GM23338 (cell line): ENCODE measurements around the gene PTH2. TPM values are rescaled to one million over a fixed set of nuclear protein-coding genes. Genes with fewer than 3 reads are reported as not detected.

Experiments
- ATAC-seq: fragments of 200-7000 bp; cut with Tn5 transposase; 3 replicates; pipeline ENCODE4 v1.9.1; 2020
- DNase-seq: peaks from one replicate; pipeline ENCODE4 v3.0.0-alpha.2; 2015; ENCODE audit warnings: low spot score
- H2AFZ ChIP-seq: fragments of 200-600 bp; sonication (generic); 2 replicates; pipeline ENCODE4 v1.8.0; 2016; ENCODE audit warnings: antibody characterized with exemption, mild to moderate bottlenecking, moderate library complexity
- H3F3A ChIP-seq: fragments of 200-600 bp; sonication (generic); replicated peaks from 2 replicates; pipeline ENCODE4 v1.8.0; 2017; ENCODE audit warnings: antibody characterized with exemption, mixed run types, low read depth
- H3K27ac ChIP-seq: fragments of 200-600 bp; sonication (generic); 2 replicates; pipeline ENCODE4 v1.6.1; 2016; ENCODE audit warnings: low read depth
- H3K27me3 ChIP-seq: fragments of 200-600 bp; sonication (generic); 2 replicates; pipeline ENCODE4 v1.8.0; 2016; ENCODE audit warnings: mild to moderate bottlenecking, mixed run types, moderate library complexity; ENCODE audit not compliant: insufficient read depth
- H3K36me3 ChIP-seq: fragments of 200-600 bp; sonication (generic); 2 replicates; pipeline ENCODE4 v1.8.0; 2016; ENCODE audit warnings: mild to moderate bottlenecking; ENCODE audit not compliant: insufficient read depth
- H3K4me1 ChIP-seq: fragments of 200-600 bp; sonication (generic); 2 replicates; pipeline ENCODE4 v1.8.0; 2016; ENCODE audit warnings: mild to moderate bottlenecking, moderate library complexity; ENCODE audit not compliant: insufficient read depth
- H3K4me2 ChIP-seq: fragments of 200-600 bp; sonication (generic); 2 replicates; pipeline ENCODE4 v1.7.1; 2017; ENCODE audit warnings: mixed run types
- H3K4me3 ChIP-seq: fragments of 200-600 bp; sonication (generic); 2 replicates; pipeline ENCODE4 v1.6.1; 2016; ENCODE audit warnings: mixed run types
- H3K79me2 ChIP-seq: fragments of 200-600 bp; sonication (generic); replicated peaks from 2 replicates; pipeline ENCODE4 v1.8.0; 2017; ENCODE audit warnings: mild to moderate bottlenecking; ENCODE audit not compliant: insufficient read depth
- H3K9me2 ChIP-seq: fragments of 200-600 bp; sonication (generic); 2 replicates; pipeline ENCODE4 v1.8.0; 2017; ENCODE audit not compliant: insufficient read depth
- H4K20me1 ChIP-seq: fragments of 200-600 bp; sonication (generic); replicated peaks from 2 replicates; pipeline ENCODE4 v1.8.0; 2017; ENCODE audit warnings: mild to moderate bottlenecking; ENCODE audit not compliant: insufficient read depth
- H3K27ac Mint-ChIP-seq: 2 replicates; pipeline ENCODE4 v1.8.0; 2020; ENCODE audit warnings: inconsistent platforms, mild to moderate bottlenecking, moderate library complexity, mixed read lengths
- H3K27me3 Mint-ChIP-seq: 3 replicates; pipeline ENCODE4 v1.8.0; 2022; ENCODE audit warnings: low read depth, mild to moderate bottlenecking, moderate library complexity, mixed read lengths, inconsistent platforms; ENCODE audit not compliant: insufficient read depth, poor library complexity
- H3K36me3 Mint-ChIP-seq: 3 replicates; pipeline ENCODE4 v1.8.0; 2021; ENCODE audit warnings: low read depth, mild to moderate bottlenecking, inconsistent platforms, moderate library complexity, mixed read lengths
- H3K4me1 Mint-ChIP-seq: 3 replicates; pipeline ENCODE4 v1.8.0; 2020; ENCODE audit warnings: mild to moderate bottlenecking, inconsistent platforms, mixed read lengths
- H3K4me3 Mint-ChIP-seq: 3 replicates; pipeline ENCODE4 v1.8.0; 2021; ENCODE audit warnings: moderate library complexity, mild to moderate bottlenecking, inconsistent platforms, mixed read lengths
- H3K9me3 Mint-ChIP-seq: 3 replicates; pipeline ENCODE4 v1.8.0; 2020; ENCODE audit warnings: moderate library complexity, mild to moderate bottlenecking, inconsistent platforms, mixed read lengths
- CREB1 ChIP-seq: fragments of 250-450 bp; sonication (Bioruptor Pico); IDR thresholded peaks from 2 replicates; pipeline ENCODE4 v1.5.0; 2020; ENCODE audit warnings: low read depth, mild to moderate bottlenecking, moderate library complexity
- EZH2 ChIP-seq: fragments of 200-600 bp; sonication (generic); IDR thresholded peaks from one replicate; pipeline ENCODE4 v1.8.0; 2017; ENCODE audit warnings: antibody characterized with exemption, mild to moderate bottlenecking, low read depth; ENCODE audit not compliant: unreplicated experiment
- EZH2phosphoT487 ChIP-seq: fragments of 200-600 bp; sonication (generic); IDR thresholded peaks from one replicate; pipeline ENCODE4 v1.8.1; 2018; ENCODE audit warnings: antibody characterized with exemption; ENCODE audit not compliant: unreplicated experiment
- JUNB ChIP-seq: IDR thresholded peaks from one replicate; pipeline ENCODE4 v1.6.1; 2016; ENCODE audit warnings: antibody characterized with exemption; ENCODE audit not compliant: unreplicated experiment
- NANOG ChIP-seq: IDR thresholded peaks from 2 replicates; pipeline ENCODE4 v1.6.1; 2016; ENCODE audit warnings: antibody characterized with exemption, borderline replicate concordance
- POLR2AphosphoS5 ChIP-seq: IDR thresholded peaks from 2 replicates; pipeline ENCODE4 v1.6.1; 2016; ENCODE audit warnings: antibody characterized with exemption, low read depth
- STAT1 ChIP-seq: IDR thresholded peaks from one replicate; pipeline ENCODE4 v1.6.1; 2016; ENCODE audit warnings: antibody characterized with exemption; ENCODE audit not compliant: unreplicated experiment
- ZNF114 ChIP-seq: fragments of 250-450 bp; sonication (Bioruptor Pico); IDR thresholded peaks from 2 replicates; pipeline ENCODE4 v1.5.0; 2020; ENCODE audit warnings: mild to moderate bottlenecking, moderate library complexity
- ZNF331 ChIP-seq: fragments of 250-450 bp; sonication (Bioruptor Pico); IDR thresholded peaks from 2 replicates; pipeline ENCODE4 v1.5.0; 2020; ENCODE audit warnings: low read depth, mild to moderate bottlenecking, moderate library complexity
- polyA plus RNA-seq: library from polyadenylated mRNA; unstranded; fragments of >200 nt; fragmentation: Nextera tagmentation; extraction: Ambion mirVana; gene quantifications from 2 replicates; pipeline ENCODE4 v1.2.1, GENCODE V29; 2016
- total RNA-seq: library from RNA; depleted of rRNA; stranded (reverse); fragments of >200 nt; shearing (Covaris generic); gene quantifications from 2 replicates; pipeline ENCODE4 v1.2.3, GENCODE V29; 2014
- TF ChIP-seq, protein P1 (sequence below): IDR thresholded peaks from one replicate; pipeline ENCODE4 v1.6.1; 2018; ENCODE audit warnings: antibody characterized with exemption; ENCODE audit not compliant: unreplicated experiment
- TF ChIP-seq, protein P2 (sequence below), 2 experiments: fragments of 200-600 bp in 1 of 2; sonication (generic) in 1 of 2; conservative IDR thresholded peaks; 2 replicates each; pipeline versions ENCODE4 v1.5.1 to v1.6.1; 2016 to 2017; ENCODE audit warnings: antibody characterized with exemption in 2 of 2, low read depth in 2 of 2, mild to moderate bottlenecking in 2 of 2, moderate library complexity in 1 of 2
- TF ChIP-seq, protein P3 (sequence below): fragments of 250-450 bp; sonication (Bioruptor Pico); IDR thresholded peaks from 2 replicates; pipeline ENCODE4 v1.5.0; 2020; ENCODE audit warnings: mild to moderate bottlenecking, moderate library complexity
- TF ChIP-seq, protein P4 (sequence below): IDR thresholded peaks from 2 replicates; pipeline ENCODE4 v1.6.1; 2016; ENCODE audit warnings: antibody characterized with exemption

Gene PTH2
- total and polyA plus RNA-seq, 2 experiments from 2014 or later, result 1.6 TPM; not detected in 1

DNA sequence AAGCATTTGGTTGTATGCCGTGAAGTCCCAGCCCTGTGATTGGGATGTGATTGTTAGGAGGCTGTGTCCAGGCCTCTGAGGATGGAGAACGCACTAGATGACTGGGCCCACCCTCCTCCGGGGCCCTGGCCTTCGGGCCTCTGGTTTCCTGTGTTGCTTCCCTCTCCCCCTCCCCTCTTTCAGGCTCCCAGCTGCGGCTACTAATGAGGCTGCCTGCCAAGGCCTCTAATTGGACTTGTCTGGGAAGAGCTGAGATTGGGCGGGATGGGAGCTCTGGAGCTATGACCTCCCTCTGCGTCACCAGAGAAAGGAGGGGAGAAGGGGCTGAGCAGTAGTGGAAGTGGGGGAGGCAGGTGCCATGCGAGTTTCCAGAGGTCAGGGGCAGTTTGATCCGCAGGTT lies 9.9 kb downstream of the PTH2 start:
- Mint-ChIP-seq H3K27ac (0 out of 2 replicates have a peak overlapping the region, but pooled peaks have one; percentile 10), H3K4me3 (no peak overlapping the region), H3K9me3 (no peaks in the 10 kb centered on the region; the same call in 2 of the 3 replicates), H3K4me1 (peaks cover 23% of the 10 kb centered on the region), H3K36me3 (no peaks in the 10 kb centered on the region), H3K27me3 (peaks cover 8% of the 10 kb centered on the region)
- peaks cover 6% of the 10 kb centered on the region for H3K4me1 ChIP-seq
- H2AFZ ChIP-seq, result 0 out of 2 replicates have a peak overlapping the region, but pooled peaks have one; percentile 32
- no peak overlapping the region for H3K27ac ChIP-seq
- no peaks in the 10 kb centered on the region for H3F3A ChIP-seq
- no peaks in the 10 kb centered on the region for H4K20me1 ChIP-seq
- no peaks in the 10 kb centered on the region for H3K79me2 ChIP-seq
- no peaks in the 10 kb centered on the region for H3K9me2 ChIP-seq
- H3K36me3 ChIP-seq, result no peaks in the 10 kb centered on the region
- no peak overlapping the region for H3K4me2 ChIP-seq
- DNase-seq (no peak), ATAC-seq (no peak)
- TF ChIP-seq ZNF331 (CRISPR knock-in tag) (no peak), ZNF114 (CRISPR knock-in tag) (no peak), CREB1 (CRISPR knock-in tag) (no peak), NANOG (no peak), JUNB (no peak), POLR2AphosphoS5 (no peak), EZH2phosphoT487 (no peak), EZH2 (no peak), STAT1 (no peak)
- TF ChIP-seq, protein P1, sequence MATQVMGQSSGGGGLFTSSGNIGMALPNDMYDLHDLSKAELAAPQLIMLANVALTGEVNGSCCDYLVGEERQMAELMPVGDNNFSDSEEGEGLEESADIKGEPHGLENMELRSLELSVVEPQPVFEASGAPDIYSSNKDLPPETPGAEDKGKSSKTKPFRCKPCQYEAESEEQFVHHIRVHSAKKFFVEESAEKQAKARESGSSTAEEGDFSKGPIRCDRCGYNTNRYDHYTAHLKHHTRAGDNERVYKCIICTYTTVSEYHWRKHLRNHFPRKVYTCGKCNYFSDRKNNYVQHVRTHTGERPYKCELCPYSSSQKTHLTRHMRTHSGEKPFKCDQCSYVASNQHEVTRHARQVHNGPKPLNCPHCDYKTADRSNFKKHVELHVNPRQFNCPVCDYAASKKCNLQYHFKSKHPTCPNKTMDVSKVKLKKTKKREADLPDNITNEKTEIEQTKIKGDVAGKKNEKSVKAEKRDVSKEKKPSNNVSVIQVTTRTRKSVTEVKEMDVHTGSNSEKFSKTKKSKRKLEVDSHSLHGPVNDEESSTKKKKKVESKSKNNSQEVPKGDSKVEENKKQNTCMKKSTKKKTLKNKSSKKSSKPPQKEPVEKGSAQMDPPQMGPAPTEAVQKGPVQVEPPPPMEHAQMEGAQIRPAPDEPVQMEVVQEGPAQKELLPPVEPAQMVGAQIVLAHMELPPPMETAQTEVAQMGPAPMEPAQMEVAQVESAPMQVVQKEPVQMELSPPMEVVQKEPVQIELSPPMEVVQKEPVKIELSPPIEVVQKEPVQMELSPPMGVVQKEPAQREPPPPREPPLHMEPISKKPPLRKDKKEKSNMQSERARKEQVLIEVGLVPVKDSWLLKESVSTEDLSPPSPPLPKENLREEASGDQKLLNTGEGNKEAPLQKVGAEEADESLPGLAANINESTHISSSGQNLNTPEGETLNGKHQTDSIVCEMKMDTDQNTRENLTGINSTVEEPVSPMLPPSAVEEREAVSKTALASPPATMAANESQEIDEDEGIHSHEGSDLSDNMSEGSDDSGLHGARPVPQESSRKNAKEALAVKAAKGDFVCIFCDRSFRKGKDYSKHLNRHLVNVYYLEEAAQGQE, result no peak
- TF ChIP-seq, protein P2, sequence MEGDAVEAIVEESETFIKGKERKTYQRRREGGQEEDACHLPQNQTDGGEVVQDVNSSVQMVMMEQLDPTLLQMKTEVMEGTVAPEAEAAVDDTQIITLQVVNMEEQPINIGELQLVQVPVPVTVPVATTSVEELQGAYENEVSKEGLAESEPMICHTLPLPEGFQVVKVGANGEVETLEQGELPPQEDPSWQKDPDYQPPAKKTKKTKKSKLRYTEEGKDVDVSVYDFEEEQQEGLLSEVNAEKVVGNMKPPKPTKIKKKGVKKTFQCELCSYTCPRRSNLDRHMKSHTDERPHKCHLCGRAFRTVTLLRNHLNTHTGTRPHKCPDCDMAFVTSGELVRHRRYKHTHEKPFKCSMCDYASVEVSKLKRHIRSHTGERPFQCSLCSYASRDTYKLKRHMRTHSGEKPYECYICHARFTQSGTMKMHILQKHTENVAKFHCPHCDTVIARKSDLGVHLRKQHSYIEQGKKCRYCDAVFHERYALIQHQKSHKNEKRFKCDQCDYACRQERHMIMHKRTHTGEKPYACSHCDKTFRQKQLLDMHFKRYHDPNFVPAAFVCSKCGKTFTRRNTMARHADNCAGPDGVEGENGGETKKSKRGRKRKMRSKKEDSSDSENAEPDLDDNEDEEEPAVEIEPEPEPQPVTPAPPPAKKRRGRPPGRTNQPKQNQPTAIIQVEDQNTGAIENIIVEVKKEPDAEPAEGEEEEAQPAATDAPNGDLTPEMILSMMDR (conservative IDR thresholded peaks at IDR 0.05; ENCODE audit: low read depth in 2 of 2), result no peak
- TF ChIP-seq, protein P3, sequence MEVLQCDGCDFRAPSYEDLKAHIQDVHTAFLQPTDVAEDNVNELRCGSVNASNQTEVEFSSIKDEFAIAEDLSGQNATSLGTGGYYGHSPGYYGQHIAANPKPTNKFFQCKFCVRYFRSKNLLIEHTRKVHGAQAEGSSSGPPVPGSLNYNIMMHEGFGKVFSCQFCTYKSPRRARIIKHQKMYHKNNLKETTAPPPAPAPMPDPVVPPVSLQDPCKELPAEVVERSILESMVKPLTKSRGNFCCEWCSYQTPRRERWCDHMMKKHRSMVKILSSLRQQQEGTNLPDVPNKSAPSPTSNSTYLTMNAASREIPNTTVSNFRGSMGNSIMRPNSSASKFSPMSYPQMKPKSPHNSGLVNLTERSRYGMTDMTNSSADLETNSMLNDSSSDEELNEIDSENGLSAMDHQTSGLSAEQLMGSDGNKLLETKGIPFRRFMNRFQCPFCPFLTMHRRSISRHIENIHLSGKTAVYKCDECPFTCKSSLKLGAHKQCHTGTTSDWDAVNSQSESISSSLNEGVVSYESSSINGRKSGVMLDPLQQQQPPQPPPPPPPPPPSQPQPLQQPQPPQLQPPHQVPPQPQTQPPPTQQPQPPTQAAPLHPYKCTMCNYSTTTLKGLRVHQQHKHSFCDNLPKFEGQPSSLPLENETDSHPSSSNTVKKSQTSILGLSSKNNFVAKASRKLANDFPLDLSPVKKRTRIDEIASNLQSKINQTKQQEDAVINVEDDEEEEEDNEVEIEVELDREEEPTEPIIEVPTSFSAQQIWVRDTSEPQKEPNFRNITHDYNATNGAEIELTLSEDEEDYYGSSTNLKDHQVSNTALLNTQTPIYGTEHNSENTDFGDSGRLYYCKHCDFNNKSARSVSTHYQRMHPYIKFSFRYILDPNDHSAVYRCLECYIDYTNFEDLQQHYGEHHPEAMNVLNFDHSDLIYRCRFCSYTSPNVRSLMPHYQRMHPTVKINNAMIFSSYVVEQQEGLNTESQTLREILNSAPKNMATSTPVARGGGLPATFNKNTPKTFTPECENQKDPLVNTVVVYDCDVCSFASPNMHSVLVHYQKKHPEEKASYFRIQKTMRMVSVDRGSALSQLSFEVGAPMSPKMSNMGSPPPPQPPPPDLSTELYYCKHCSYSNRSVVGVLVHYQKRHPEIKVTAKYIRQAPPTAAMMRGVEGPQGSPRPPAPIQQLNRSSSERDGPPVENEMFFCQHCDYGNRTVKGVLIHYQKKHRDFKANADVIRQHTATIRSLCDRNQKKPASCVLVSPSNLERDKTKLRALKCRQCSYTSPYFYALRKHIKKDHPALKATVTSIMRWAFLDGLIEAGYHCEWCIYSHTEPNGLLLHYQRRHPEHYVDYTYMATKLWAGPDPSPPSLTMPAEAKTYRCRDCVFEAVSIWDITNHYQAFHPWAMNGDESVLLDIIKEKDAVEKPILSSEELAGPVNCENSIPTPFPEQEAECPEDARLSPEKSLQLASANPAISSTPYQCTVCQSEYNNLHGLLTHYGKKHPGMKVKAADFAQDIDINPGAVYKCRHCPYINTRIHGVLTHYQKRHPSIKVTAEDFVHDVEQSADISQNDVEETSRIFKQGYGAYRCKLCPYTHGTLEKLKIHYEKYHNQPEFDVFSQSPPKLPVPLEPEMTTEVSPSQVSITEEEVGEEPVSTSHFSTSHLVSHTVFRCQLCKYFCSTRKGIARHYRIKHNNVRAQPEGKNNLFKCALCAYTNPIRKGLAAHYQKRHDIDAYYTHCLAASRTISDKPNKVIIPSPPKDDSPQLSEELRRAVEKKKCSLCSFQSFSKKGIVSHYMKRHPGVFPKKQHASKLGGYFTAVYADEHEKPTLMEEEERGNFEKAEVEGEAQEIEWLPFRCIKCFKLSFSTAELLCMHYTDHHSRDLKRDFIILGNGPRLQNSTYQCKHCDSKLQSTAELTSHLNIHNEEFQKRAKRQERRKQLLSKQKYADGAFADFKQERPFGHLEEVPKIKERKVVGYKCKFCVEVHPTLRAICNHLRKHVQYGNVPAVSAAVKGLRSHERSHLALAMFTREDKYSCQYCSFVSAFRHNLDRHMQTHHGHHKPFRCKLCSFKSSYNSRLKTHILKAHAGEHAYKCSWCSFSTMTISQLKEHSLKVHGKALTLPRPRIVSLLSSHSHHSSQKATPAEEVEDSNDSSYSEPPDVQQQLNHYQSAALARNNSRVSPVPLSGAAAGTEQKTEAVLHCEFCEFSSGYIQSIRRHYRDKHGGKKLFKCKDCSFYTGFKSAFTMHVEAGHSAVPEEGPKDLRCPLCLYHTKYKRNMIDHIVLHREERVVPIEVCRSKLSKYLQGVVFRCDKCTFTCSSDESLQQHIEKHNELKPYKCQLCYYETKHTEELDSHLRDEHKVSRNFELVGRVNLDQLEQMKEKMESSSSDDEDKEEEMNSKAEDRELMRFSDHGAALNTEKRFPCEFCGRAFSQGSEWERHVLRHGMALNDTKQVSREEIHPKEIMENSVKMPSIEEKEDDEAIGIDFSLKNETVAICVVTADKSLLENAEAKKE (CRISPR knock-in tag), result no peak
- TF ChIP-seq, protein P4, sequence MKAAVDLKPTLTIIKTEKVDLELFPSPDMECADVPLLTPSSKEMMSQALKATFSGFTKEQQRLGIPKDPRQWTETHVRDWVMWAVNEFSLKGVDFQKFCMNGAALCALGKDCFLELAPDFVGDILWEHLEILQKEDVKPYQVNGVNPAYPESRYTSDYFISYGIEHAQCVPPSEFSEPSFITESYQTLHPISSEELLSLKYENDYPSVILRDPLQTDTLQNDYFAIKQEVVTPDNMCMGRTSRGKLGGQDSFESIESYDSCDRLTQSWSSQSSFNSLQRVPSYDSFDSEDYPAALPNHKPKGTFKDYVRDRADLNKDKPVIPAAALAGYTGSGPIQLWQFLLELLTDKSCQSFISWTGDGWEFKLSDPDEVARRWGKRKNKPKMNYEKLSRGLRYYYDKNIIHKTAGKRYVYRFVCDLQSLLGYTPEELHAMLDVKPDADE, result no peak
- H3K4me3 ChIP-seq, result no peak overlapping the region
- no peaks in the 10 kb centered on the region for H3K27me3 ChIP-seq
